Bronchial epithelial cell (primary cell): ENCODE measurements around the gene DAAM2. TPM values are rescaled to one million over a fixed set of nuclear protein-coding genes. Genes with fewer than 3 reads are reported as not detected.

ENCODE experiments used
- DNase-seq: peaks from one replicate; pipeline ENCODE4 v3.0.0-alpha.2; 2010; ENCODE audit warnings: low read depth
- FAIRE-seq: peaks from 2 replicates; lab custom pipeline; 2011; peaks lifted over from hg19 to GRCh38; lab: Jason Lieb, UNC
- H3K27me3 ChIP-seq: 2 replicates; pipeline ENCODE4 v1.5.1; 2011; ENCODE audit warnings: low read length; ENCODE audit not compliant: control insufficient read depth, insufficient read depth
- H3K36me3 ChIP-seq: 2 replicates; pipeline ENCODE4 v1.5.1; 2011; ENCODE audit warnings: low read length; ENCODE audit not compliant: control insufficient read depth, insufficient read depth
- H3K4me3 ChIP-seq: 2 replicates; pipeline ENCODE4 v1.5.1; 2011; ENCODE audit warnings: mild to moderate bottlenecking, low read depth, low read length, control low read depth
- CTCF ChIP-seq: IDR thresholded peaks from 2 replicates; pipeline ENCODE4 v1.5.1; 2011; ENCODE audit warnings: mild to moderate bottlenecking, moderate library complexity, low read length, control low read depth, inconsistent platforms; ENCODE audit not compliant: insufficient read depth, severe bottlenecking
- total RNA-seq: library from RNA; depleted of rRNA; stranded (reverse); fragments of >200 nt; gene quantifications from 2 replicates; pipeline ENCODE4 v1.2.1, GENCODE V29; 2014

The DAAM2 gene
- total RNA-seq, 1 donor from 2014 or later, result under 0.01 TPM

GRCh38 chr6:39908838-39909583 is 116.8 kb downstream of the DAAM2 start:
- FAIRE-seq, result no peak
- no peak for TF ChIP-seq CTCF

GRCh38 chr6:39909701-39910100 is 117.5 kb downstream of the DAAM2 start:
- H3K36me3 ChIP-seq, result peaks cover 3% of the 10 kb centered on the region
- DNase-seq (no peak), FAIRE-seq (no peak)
- no peak for TF ChIP-seq CTCF
- H3K4me3 ChIP-seq, result no peak overlapping the region
- no peaks in the 10 kb centered on the region for H3K27me3 ChIP-seq

More at GRCh38 chr6:39908838-39909583, 116.8 kb downstream of the DAAM2 start:
- Histone ChIP-seq H3K4me3 (no peak overlapping the region), H3K36me3 (peaks cover 3% of the 10 kb centered on the region), H3K27me3 (no peaks in the 10 kb centered on the region)
- no peak for DNase-seq

DNA sequence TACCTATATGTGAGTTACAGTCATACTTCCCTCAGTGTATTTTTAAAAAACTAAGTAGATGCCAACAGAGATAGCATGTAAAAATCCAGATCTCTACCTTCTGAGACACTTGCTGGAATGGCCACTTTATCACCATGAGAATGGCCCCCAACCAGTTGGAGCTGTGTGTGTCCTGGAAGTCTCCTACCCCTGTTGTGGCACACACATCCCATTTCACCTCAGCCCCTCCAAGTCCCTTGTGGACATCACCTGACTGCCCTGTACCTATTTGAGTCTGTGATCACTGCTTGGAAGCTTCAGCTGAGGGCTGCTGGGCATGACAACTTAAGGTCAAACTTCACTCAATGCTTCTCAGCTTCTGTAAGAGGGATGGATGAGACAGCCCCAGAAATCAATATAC is 118.0 kb downstream of the DAAM2 start:
- no peak overlapping the region for H3K4me3 ChIP-seq
- DNase-seq, result no peak
- H3K36me3 ChIP-seq, result peaks cover 3% of the 10 kb centered on the region
- H3K27me3 ChIP-seq, result no peaks in the 10 kb centered on the region
- no peak for TF ChIP-seq CTCF
- FAIRE-seq, result peak; percentile 86

GRCh38 chr6:39910744-39911143 is 118.6 kb downstream of the DAAM2 start:
- Histone ChIP-seq H3K4me3 (no peak overlapping the region), H3K27me3 (no peaks in the 10 kb centered on the region), H3K36me3 (peaks cover 3% of the 10 kb centered on the region)
- no peak for FAIRE-seq
- TF ChIP-seq CTCF, result no peak
- no peak for DNase-seq

DNA sequence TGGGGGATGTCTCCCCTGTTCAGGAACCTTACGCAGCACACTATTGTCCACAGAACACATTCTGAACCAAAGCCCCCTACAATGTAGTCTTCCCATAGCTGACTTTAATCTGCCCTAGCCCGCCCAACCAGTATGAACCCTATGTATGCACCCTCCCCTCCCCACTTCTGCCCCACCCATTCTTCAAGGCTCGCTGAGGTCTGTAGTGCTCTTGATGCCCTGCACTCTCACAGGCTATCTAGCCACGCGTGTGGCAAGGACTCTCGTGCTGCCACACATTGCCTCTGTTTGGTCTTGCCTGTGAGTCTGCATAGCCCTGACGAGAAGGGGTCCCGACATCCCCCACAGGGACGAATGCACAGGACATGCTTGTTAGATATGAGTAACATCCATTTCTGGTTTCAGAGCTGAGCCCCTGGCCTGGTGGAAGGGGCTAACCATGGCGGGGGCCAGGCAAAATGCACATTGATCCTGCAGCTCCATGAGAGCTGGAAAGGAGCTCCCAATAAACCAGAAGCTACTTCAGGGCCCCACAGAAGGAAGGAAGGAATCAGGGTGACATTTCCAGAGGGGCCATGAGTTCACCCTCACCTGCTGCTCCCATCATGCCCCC is 119.4 kb downstream of the DAAM2 start:
- no peak for TF ChIP-seq CTCF
- H3K27me3 ChIP-seq, result no peaks in the 10 kb centered on the region
- DNase-seq (no peak), FAIRE-seq (no peak)
- H3K36me3 ChIP-seq, result peaks cover 3% of the 10 kb centered on the region
- H3K4me3 ChIP-seq, result no peak overlapping the region
